HepG2 (cell line): ENCODE results near the gene GNG7. TPM values are rescaled to one million over a fixed set of nuclear protein-coding genes. Genes with fewer than 3 reads are reported as not detected.

Source experiments
- ATAC-seq: fragments of 200-7000 bp; cut with Tn5 transposase; 3 replicates; pipeline ENCODE4 v1.9.1; 2020; ENCODE audit warnings: mild to moderate bottlenecking, moderate library complexity
- BruUV-seq: library from RNA; stranded (reverse); fragments of 400-500 nt; replicated peaks from 2 replicates; lab custom pipeline; 2021; lab: Mats Ljungman, UMichigan
- CTCF ChIA-PET: fragments of 300-600 bp; formaldehyde crosslinking; extraction: SDS; loops from one replicate; lab custom pipeline; 2021; ENCODE audit warnings: low total read pairs, inconsistent platforms, low intra/inter-chr PET ratio; lab: Yijun Ruan, JAX
- POLR2A ChIA-PET: fragments of 350-600 bp; sonication (Branson Sonifier 250); formaldehyde crosslinking; loops from one replicate; lab custom pipeline; 2020; ENCODE audit warnings: antibody characterized with exemption, inconsistent platforms; lab: Yijun Ruan, JAX
- DNase-seq: peaks from one replicate; pipeline ENCODE4 v3.0.0-alpha.2; 2015; ENCODE audit warnings: low spot score
- FAIRE-seq: peaks from 3 replicates; lab custom pipeline; 2011; peaks lifted over from hg19 to GRCh38; lab: Jason Lieb, UNC
- H2AFZ ChIP-seq: one replicate; pipeline ENCODE4 v1.6.1; 2011; ENCODE audit warnings: low read length, inconsistent platforms
- H3K27ac ChIP-seq: fragments of 300-600 bp; 3 replicates; pipeline ENCODE4 v1.8.0; 2011; ENCODE audit warnings: mixed run types, mild to moderate bottlenecking, mixed read lengths, low read length, inconsistent platforms; ENCODE audit not compliant: insufficient read depth; ENCODE audit errors: extremely low read length
- H3K27me3 ChIP-seq, 2 experiments: fragments of 200-600 bp in 1 of 2; 2 replicates in 1 of 2; 3 replicates in 1 of 2; pipeline versions ENCODE4 v1.6.0 to v1.8.0; 2011; ENCODE audit warnings: low read length in 2 of 2, mild to moderate bottlenecking in 2 of 2, moderate library complexity in 2 of 2, inconsistent platforms in 1 of 2; ENCODE audit not compliant: insufficient read depth in 2 of 2, control insufficient read depth in 1 of 2
- H3K36me3 ChIP-seq, 2 experiments: fragments of 200-600 bp in 1 of 2; replicated peaks in 1 of 2; 2 replicates in 1 of 2; 3 replicates in 1 of 2; pipeline versions ENCODE4 v1.5.1 to v1.8.0; 2011; ENCODE audit warnings: low read length in 2 of 2, inconsistent platforms in 1 of 2; ENCODE audit not compliant: insufficient read depth in 2 of 2, control insufficient read depth in 1 of 2
- H3K4me1 ChIP-seq: 2 replicates; pipeline ENCODE4 v1.5.1; 2012; ENCODE audit warnings: low read length, inconsistent platforms; ENCODE audit not compliant: insufficient read depth
- H3K4me2 ChIP-seq: 2 replicates; pipeline ENCODE4 v1.6.0; 2011; ENCODE audit warnings: low read depth, low read length, inconsistent platforms
- H3K4me3 ChIP-seq, 3 experiments: fragments of 200-600 bp in 1 of 3; sonication (generic), shearing (Covaris generic) in 1 of 3; replicated peaks in 1 of 3; 2 replicates each; pipeline ENCODE4 v1.5.1; 2011 to 2016; ENCODE audit warnings: low read length in 3 of 3, inconsistent platforms in 2 of 3, low read depth in 2 of 3, mild to moderate bottlenecking in 2 of 3, control low read depth in 1 of 3, mixed read lengths in 1 of 3; ENCODE audit not compliant: insufficient read depth in 1 of 3
- H3K79me2 ChIP-seq: one replicate; pipeline ENCODE4 v1.6.1; 2011; ENCODE audit warnings: low read length, inconsistent platforms; ENCODE audit not compliant: insufficient read depth
- H3K9ac ChIP-seq: 2 replicates; pipeline ENCODE4 v1.6.0; 2011; ENCODE audit warnings: mild to moderate bottlenecking, low read depth, low read length, inconsistent platforms; ENCODE audit not compliant: insufficient read depth
- H3K9me3 ChIP-seq: 2 replicates; pipeline ENCODE4 v1.5.1; 2012; ENCODE audit warnings: mild to moderate bottlenecking, low read length
- H4K20me1 ChIP-seq: 2 replicates; pipeline ENCODE4 v1.6.0; 2011; ENCODE audit warnings: inconsistent platforms, mild to moderate bottlenecking, low read length, moderate library complexity; ENCODE audit not compliant: insufficient read depth
- CREB1 ChIP-seq, 2 experiments: fragments of 450-650 bp in 1 of 2; IDR thresholded peaks; 2 replicates each; pipeline ENCODE4 v1.6.1; 2016 to 2017; ENCODE audit warnings: control low read depth in 1 of 2, mild to moderate bottlenecking in 1 of 2, missing compliant biosample characterization in 1 of 2, missing genetic modification characterization in 1 of 2
- FIP1L1 ChIP-seq: fragments of 200-400 bp; formaldehyde crosslinking; IDR thresholded peaks from 2 replicates; pipeline ENCODE4 v1.6.1; 2018; ENCODE audit warnings: low read depth, mild to moderate bottlenecking, low read length, moderate library complexity, borderline replicate concordance; ENCODE audit not compliant: insufficient read depth
- HNRNPUL1 ChIP-seq: fragments of 200-400 bp; formaldehyde crosslinking; IDR thresholded peaks from 2 replicates; pipeline ENCODE4 v1.6.1; 2017; ENCODE audit warnings: low read depth, mild to moderate bottlenecking, low read length, moderate library complexity
- KDM3A ChIP-seq: IDR thresholded peaks from 2 replicates; pipeline ENCODE4 v1.6.1; 2018; ENCODE audit warnings: low read depth, missing compliant biosample characterization
- KDM6A ChIP-seq: IDR thresholded peaks from 2 replicates; pipeline ENCODE4 v1.6.1; 2016; ENCODE audit warnings: low read depth
- MXI1 ChIP-seq: IDR thresholded peaks from 3 replicates; pipeline ENCODE4 v1.6.1; 2012; ENCODE audit warnings: low read depth, low read length, inconsistent platforms, borderline replicate concordance
- NONO ChIP-seq, 2 experiments: fragments of 450-650 bp in 1 of 2; sonication (generic) in 1 of 2; formaldehyde crosslinking in 1 of 2; IDR thresholded peaks in 1 of 2; conservative IDR thresholded peaks in 1 of 2; 2 replicates each; pipeline versions ENCODE4 v1.6.1 to v1.8.0; 2017 to 2022; ENCODE audit warnings: mild to moderate bottlenecking in 1 of 2, missing genetic modification reagents in 1 of 2, moderate library complexity in 1 of 2
- PHF21A ChIP-seq: sonication (generic); formaldehyde crosslinking; IDR thresholded peaks from 2 replicates; pipeline ENCODE4 v1.5.0; 2020; ENCODE audit warnings: mild to moderate bottlenecking, missing genetic modification reagents
- POLR2AphosphoS2 ChIP-seq: IDR thresholded peaks from 2 replicates; pipeline ENCODE4 v1.6.1; 2011; ENCODE audit warnings: low read depth, low read length, improper control_type of control experiment
- YEATS4 ChIP-seq: sonication (generic); formaldehyde crosslinking; IDR thresholded peaks from 2 replicates; pipeline ENCODE4 v1.4.0; 2020; ENCODE audit warnings: missing genetic modification reagents, borderline replicate concordance
- ZFP41 ChIP-seq: sonication (generic); formaldehyde crosslinking; IDR thresholded peaks from 2 replicates; pipeline ENCODE4 v1.4.0; 2020; ENCODE audit warnings: mild to moderate bottlenecking, missing genetic modification reagents, borderline replicate concordance
- ZFP82 ChIP-seq: sonication (generic); formaldehyde crosslinking; IDR thresholded peaks from 2 replicates; pipeline ENCODE4 v1.5.1; 2020; ENCODE audit warnings: mild to moderate bottlenecking, missing genetic modification reagents, borderline replicate concordance
- ZNF768 ChIP-seq: sonication (generic); formaldehyde crosslinking; IDR thresholded peaks from 2 replicates; pipeline ENCODE4 v1.4.0; 2020; ENCODE audit warnings: missing genetic modification reagents
- ZNF772 ChIP-seq: sonication (generic); formaldehyde crosslinking; IDR thresholded peaks from 2 replicates; pipeline ENCODE4 v1.5.0; 2020; ENCODE audit warnings: mild to moderate bottlenecking, missing genetic modification reagents
- WGBS: methylation state at CpG from one replicate; pipeline ENCODE4 v1.1.6; 2017; ENCODE audit warnings: low lambda C conversion rate; 5-methylcytosine and 5-hydroxymethylcytosine counted together
- in situ Hi-C: cut with HindIII; loops from 2 replicates; pipeline ENCODE4 v1.10.0; 2017; ENCODE audit warnings: low pct_unique_long_range_greater_than_20kb; ENCODE audit not compliant: extremely low pct_ligation_motif_present
- intact Hi-C: fragments of 100-400 bp; cut with micrococcal nuclease; formaldehyde crosslinking; loops from one replicate; pipeline ENCODE4 v1.10.0; 2022; ENCODE audit not compliant: unreplicated experiment
- polyA plus RNA-seq, 8 experiments: library from polyadenylated mRNA; depleted of rRNA in 3 of 8; stranded (reverse) in 7 of 8; unstranded in 1 of 8; fragments of >200 nt; fragmentation: Illumina TruSeq in 4 of 8; extraction: Trizol in 4 of 8; gene quantifications; 2 replicates each; pipeline versions ENCODE4 v1.2.1 to v1.2.3, GENCODE V29; 2011 to 2016; ENCODE audit warnings: low read depth in 4 of 8, missing spikeins in 1 of 8, mixed read lengths in 1 of 8; ENCODE audit not compliant: insufficient read depth in 1 of 8
- total RNA-seq, 5 experiments: library from RNA; depleted of rRNA; stranded (reverse); fragments of >200 nt; fragmentation: Illumina TruSeq; extraction: Trizol; gene quantifications; 2 replicates each; pipeline ENCODE4 v1.2.3, GENCODE V29; 2016; ENCODE audit warnings: low read depth in 1 of 5
- TF ChIP-seq, protein P1 (sequence below): sonication (generic); formaldehyde crosslinking; IDR thresholded peaks from 2 replicates; pipeline ENCODE4 v1.8.0; 2022; ENCODE audit warnings: mild to moderate bottlenecking, missing genetic modification reagents
- TF ChIP-seq, protein P2 (sequence below): sonication (generic); formaldehyde crosslinking; IDR thresholded peaks from 2 replicates; pipeline ENCODE4 v1.8.1; 2022; ENCODE audit warnings: low read depth, mild to moderate bottlenecking, missing genetic modification reagents

The GNG7 gene
- total and polyA plus RNA-seq, 2 of the 13 experiments (the other 11 are each of a cell fraction or from before 2014, with no cell fraction given): 1.4 to 3.3 TPM

DNA sequence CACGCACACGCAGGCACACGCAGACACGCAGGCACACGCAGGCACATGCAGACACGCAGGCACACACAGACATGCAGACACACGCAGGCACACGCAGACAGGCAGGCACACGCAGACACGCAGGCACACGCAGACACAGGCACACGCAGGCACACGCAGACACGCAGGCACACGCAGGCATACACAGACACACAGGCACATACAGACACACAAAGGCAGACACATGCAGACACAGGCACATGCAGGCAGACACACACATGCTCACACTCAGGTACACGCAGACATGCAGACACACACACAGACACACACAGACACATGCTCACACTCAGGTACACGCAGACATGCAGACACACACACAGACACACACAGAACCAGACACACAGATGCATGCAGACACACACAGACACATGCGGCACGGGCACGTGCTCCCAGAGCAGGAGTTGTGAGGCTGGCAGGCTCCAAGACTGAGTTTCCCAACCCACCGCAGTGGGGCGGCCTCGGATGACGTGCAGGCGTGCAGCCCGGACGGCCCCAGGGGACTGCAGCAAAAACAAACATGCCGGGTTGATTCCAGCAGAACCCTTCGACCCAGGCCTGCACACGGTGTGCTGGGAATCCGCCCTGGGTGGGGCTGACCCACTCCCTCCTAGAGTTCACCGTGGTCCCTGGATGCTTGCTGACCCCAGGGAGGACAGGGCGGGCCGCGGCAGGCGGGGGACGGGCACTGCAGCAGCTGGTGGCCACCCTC lies 126.6 kb downstream of the GNG7 start:
- H3K4me1 ChIP-seq: peaks cover 54% of the 10 kb centered on the region
- in situ Hi-C loops: no loop called here
- FAIRE-seq (peak; percentile 62), ATAC-seq (peak; percentile 44), DNase-seq (peak; percentile 79)
- H3K4me2 ChIP-seq: peak overlapping the region; percentile 59
- intact Hi-C loops: loop anchor here (5.0 kb wide), 1 partner anchor 49 kb away; no protein-coding TSS in a partner anchor
- no peaks in the 10 kb centered on the region for H3K9me3 ChIP-seq
- 59% methylated on average over 11 of the region's 37 CpGs for WGBS
- H3K36me3 ChIP-seq: no peaks in the 10 kb centered on the region; a peak in 1 of 5 replicates
- POLR2A ChIA-PET: interaction anchor here (1.6 to 4.7 kb wide), 5 partner anchors 23 to 98 kb away, joined by 5 to 192 read pairs (median 62); partner anchors contain the start of gene GADD45B
- no peaks in the 10 kb centered on the region for H3K79me2 ChIP-seq
- H4K20me1 ChIP-seq: no peaks in the 10 kb centered on the region
- 0 out of 6 replicates have a peak overlapping the region, but pooled peaks of 2 of the 3 experiments have one; percentile 11 to 16 for H3K4me3 ChIP-seq
- H3K27me3 ChIP-seq: no peaks in the 10 kb centered on the region
- no TSS peak for BruUV-seq
- H3K27ac ChIP-seq: peak overlapping the region; percentile 91
- H3K9ac ChIP-seq: peak overlapping the region; percentile 65
- H2AFZ ChIP-seq: no peak overlapping the region
- CTCF ChIA-PET: no interaction called here
- TF ChIP-seq POLR2AphosphoS2 (no peak), ZNF768 (no peak), MXI1 (peak; percentile 86; the same call in 2 of the 3 replicates), NONO (IDR thresholded peaks at IDR 0.05) (0 out of 2 replicates have a peak, but pooled peaks have one; percentile 94), NONO (CRISPR knock-in tag; conservative IDR thresholded peaks at IDR 0.05) (peak; percentile 46; the same call in 1 of the 2 replicates), CREB1 (IDR thresholded peaks at IDR 0.05) (peak; percentile 75), CREB1 (CRISPR knock-in tag; IDR thresholded peaks at IDR 0.05) (no peak), KDM3A (no peak), YEATS4 (no peak; the same call in 1 of the 2 replicates), PHF21A (CRISPR knock-in tag) (no peak; the same call in 1 of the 2 replicates), ZNF772 (peak; percentile 80; the same call in 1 of the 2 replicates), ZFP41 (CRISPR knock-in tag) (no peak), HNRNPUL1 (no peak), KDM6A (CRISPR knock-in tag) (no peak), FIP1L1 (no peak), ZFP82 (no peak)
- TF ChIP-seq, protein P1, sequence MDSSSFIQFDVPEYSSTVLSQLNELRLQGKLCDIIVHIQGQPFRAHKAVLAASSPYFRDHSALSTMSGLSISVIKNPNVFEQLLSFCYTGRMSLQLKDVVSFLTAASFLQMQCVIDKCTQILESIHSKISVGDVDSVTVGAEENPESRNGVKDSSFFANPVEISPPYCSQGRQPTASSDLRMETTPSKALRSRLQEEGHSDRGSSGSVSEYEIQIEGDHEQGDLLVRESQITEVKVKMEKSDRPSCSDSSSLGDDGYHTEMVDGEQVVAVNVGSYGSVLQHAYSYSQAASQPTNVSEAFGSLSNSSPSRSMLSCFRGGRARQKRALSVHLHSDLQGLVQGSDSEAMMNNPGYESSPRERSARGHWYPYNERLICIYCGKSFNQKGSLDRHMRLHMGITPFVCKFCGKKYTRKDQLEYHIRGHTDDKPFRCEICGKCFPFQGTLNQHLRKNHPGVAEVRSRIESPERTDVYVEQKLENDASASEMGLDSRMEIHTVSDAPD (CRISPR knock-in tag): no peak
- TF ChIP-seq, protein P2, sequence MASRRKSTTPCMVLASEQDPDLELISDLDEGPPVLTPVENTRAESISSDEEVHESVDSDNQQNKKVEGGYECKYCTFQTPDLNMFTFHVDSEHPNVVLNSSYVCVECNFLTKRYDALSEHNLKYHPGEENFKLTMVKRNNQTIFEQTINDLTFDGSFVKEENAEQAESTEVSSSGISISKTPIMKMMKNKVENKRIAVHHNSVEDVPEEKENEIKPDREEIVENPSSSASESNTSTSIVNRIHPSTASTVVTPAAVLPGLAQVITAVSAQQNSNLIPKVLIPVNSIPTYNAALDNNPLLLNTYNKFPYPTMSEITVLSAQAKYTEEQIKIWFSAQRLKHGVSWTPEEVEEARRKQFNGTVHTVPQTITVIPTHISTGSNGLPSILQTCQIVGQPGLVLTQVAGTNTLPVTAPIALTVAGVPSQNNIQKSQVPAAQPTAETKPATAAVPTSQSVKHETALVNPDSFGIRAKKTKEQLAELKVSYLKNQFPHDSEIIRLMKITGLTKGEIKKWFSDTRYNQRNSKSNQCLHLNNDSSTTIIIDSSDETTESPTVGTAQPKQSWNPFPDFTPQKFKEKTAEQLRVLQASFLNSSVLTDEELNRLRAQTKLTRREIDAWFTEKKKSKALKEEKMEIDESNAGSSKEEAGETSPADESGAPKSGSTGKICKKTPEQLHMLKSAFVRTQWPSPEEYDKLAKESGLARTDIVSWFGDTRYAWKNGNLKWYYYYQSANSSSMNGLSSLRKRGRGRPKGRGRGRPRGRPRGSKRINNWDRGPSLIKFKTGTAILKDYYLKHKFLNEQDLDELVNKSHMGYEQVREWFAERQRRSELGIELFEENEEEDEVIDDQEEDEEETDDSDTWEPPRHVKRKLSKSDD (CRISPR knock-in tag): peak; percentile 75
